GM11168 (cell line): ENCODE results near the gene BLTP2.
"Not testable (repeated sequence)": the region's sequence is repeated elsewhere in the genome, so short reads cannot be mapped to it uniquely, and the experiment has no call there.

Source experiments
- in situ Hi-C: fragments of 300-500 bp; cut with MboI; formaldehyde crosslinking; loops from one replicate; pipeline ENCODE4 v1.12.0; 2022; ENCODE audit warnings: low sequenced_read_pairs; ENCODE audit not compliant: unreplicated experiment

BLTP2 gene

GRCh38 chr17:28648698-28649097 is 3.7 kb upstream of the BLTP2 start:
- in situ Hi-C loops: no loop called here

DNA sequence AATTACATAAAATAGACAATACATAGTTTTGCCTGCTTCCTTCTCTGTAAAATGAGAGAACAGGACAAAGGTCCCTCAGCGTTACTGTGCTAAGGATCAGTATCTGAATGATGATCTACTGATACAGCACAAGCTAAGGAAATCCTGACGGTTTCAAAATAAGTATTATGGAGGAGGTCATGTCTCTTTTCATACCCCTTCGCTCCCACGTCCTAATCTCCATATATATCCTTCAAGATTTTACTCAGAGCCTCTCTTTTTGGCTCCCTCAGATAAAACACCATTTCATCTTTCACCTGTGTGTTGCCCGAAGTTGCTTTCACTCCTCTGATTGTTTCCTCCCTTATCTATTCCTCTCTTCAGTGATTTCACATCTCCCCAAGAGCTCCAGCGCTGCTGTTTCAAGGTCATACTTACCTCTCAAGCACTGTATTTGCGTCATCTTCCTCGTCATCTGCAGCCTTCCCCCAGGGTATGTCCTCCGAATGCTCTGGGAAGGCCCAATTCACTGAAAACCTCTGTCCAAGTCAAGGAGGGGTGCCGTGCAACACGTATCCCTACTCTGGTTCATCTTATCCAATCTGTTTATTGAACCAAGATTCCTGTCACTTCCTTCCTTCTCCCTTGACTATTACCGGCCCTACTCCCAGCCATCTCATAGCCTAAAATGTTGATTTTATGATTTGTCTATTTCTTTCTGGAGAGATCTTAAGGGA is 1.2 kb upstream of the BLTP2 start:
- in situ Hi-C loops: no loop called here

DNA sequence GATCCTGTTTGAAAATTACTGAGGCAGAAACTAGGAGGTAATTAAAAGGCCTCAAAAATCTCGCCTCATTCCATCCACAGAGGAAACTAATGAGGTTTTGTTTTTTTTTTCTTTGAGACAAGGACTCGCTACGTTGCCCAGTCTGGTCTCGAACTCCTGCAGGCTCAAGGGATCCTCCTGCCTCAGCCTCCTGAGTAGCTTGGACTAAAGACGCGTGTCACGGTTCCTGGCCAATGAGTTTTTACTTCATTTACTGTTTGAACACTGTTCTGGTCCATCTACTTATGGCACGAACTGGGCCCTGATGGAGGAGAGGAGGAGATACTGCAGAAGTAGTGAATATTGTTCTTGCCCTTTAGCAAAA is 600 bp upstream of the BLTP2 start:
- in situ Hi-C loops: no loop called here

DNA sequence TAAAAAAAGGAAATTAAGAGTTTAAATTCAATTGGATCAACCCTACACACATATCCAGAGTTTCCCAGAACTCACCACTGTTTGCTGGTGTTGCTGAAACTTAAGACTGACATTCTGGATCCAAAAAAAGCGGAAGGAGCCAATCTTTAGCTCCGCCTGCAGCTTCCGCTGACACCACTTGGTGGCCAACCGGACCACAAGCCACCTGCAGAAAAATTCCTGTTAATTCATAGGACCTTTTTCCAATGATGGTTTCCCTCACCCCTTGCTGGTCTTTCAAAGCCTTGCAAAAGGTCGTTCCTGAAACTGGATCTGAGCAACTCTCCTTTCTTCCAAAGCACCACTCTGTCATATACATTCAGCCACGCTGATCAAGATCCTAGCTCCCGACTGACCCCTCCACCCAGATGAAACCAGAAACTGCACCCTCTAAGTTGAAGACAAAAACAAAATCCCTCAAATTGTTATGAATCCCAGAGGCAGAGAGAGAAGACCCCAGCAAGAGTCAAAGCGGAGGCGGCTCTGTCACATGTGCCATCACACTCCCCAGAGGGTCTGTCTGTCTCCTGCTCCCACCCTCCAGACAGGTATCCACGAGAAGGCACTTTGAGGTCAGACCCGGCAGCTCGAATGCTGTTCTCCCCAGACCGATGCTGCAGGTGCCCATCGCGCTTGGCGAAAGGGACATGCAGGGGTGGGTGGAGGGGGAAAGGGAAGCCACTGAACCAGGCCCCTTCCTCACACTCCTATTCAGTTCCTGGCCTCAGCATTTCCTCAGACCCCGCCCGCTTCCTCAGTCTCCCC is 773 bp downstream of the BLTP2 start:
- in situ Hi-C loops: no loop called here

GRCh38 chr17:28641579-28641978 is 3.4 kb downstream of the BLTP2 start:
- in situ Hi-C loops: no loop called here

DNA sequence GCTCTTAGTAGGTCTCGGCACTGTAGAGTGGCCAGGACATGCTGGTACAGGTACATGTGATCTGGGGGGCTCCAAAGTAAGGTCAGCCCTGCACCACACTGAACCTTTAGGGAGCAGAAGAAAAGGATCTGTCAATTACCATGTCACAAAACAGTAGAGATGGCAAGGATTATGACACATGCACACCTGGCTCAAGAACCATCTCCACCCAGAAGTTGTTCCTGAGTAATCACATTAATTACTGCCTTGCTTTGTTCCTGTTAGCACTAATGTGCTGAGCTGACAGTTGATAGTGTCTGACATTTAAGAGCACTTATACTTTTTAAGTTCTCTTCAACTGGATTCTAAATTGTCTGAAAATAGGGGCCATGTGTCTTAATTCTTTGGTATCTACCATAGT is 9.5 kb downstream of the BLTP2 start:
- in situ Hi-C loops: no loop called here

- in situ Hi-C loops: no loop called here
Observed at GRCh38 chr17:28634206-28634865, 10.6 kb downstream of the BLTP2 start.

DNA sequence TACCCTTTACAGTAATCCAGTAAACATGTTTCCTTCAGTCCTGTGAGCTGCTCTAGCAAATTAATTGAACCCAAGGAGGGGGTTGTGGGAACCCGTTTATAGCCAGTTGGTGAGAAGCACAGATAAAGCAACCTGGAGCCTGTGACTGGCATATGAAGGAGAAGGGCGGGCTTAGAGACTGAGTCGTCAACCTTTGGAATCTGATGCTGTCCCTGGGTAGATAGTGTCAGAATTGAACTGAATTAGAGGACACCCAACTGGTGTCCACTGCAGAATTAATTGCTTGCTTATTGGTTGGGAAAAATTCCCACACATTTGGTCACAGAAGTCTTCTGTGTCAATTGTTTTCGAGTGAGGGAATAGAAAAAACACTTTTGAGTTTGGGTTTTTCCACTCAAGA is 18.1 kb downstream of the BLTP2 start:
- in situ Hi-C loops: no loop called here

DNA sequence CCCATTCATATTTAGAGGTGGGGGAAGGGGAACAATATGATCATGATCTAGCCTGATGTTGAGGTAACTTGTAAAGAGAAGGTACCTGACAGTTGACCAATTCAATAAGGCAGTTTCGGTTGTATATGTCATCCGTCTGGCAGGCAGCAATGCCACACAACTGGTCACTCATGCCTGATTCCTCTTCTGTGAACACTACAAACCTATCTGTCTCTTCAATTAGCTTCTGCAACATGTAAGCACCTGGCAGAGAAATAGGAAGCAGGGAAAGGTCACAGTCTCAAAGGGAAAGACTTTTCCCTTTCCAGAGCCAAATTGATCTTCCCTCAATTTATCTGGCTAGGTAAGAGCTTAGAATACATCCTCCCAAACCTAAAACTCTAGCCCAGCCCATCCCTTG is 20.8 kb downstream of the BLTP2 start:
- in situ Hi-C loops: no loop called here

GRCh38 chr17:28623696-28624095 is 21.3 kb downstream of the BLTP2 start:
- in situ Hi-C loops: no loop called here

- in situ Hi-C loops: no loop called here
Observed at GRCh38 chr17:28622186-28622585, 22.8 kb downstream of the BLTP2 start.

DNA sequence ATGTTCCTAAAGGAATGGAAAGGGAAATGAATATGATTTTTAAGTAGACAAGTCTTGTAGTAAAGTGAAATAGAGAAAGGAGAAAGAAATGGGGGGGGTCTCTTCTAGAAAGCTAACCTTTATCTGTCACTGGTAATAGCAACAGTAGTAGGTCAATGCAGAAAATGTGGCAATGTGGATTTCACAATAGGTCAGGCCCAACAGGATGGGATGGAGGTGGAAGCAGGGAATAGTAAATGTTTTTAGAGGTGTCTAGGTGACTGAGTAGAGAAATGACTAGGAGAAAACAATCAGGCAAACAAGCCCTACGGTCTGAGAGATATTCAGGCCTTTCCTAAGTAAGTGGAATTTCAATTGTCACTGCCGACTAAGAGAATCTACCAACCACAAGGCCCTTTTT is 24.9 kb downstream of the BLTP2 start:
- in situ Hi-C loops: no loop called here

GRCh38 chr17:28618464-28618863 is 26.5 kb downstream of the BLTP2 start:
- in situ Hi-C loops: no loop called here

DNA sequence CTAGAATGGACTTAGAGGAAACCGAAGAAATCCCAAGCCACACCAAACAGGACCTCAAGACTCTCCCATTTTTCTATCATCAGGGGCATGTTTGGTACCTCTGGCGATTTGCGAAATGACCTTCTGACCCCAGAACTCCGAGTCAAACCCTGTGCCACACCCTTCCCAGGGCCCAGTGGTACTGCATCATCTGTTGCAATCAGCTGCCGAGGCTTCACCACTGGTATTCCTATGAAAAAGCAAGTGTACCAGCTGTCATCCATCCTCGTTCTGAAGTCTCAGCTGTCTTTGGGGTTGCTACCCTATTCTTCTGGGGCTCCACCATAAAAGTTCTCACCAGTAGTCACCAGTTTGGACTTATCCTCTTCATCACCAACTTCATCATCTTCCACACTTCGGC is 28.7 kb downstream of the BLTP2 start:
- in situ Hi-C loops: no loop called here

DNA sequence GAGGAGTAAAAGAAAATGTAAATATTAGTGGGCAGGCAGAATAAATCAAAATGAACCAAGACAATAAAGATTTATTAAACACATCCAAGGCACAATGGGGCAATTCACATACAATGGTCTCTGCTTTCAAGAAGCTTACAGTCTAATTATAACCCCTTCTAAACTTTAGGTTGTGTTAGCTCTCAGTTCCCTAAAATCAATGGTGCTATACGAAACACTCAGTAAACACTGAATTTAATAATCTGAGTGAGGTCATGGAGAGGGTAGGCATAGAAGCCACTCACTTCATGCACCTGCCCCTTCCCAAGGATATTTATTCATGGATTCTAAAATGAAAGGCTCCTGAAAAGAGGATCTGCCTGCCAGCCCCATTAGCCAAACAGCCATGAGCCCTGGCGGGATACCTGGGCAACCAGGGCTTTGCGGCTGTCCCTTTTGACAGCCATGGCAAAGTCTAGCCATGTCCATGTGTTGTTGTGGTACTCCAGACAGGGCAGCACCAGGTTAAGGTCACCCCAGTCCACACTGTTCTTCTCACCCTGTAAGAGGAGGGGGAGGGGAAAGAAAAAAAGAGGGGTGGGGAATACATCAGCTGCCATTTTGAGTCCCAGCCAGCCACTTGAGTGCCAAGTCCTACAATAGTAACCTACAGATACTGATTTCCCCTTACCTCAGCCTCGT is 29.6 kb downstream of the BLTP2 start:
- in situ Hi-C loops: no loop called here

GRCh38 chr17:28613931-28614381 is 31.0 kb downstream of the BLTP2 start, which contains the start of gene RSKR:
Gene RSKR (minus strand): TSS chr17:28614185. CDS start chr17:28614161, 24 bp downstream.
- in situ Hi-C loops: no loop called here

GRCh38 chr17:28612936-28613872 is 31.8 kb downstream of the BLTP2 start:
- in situ Hi-C loops: no loop called here

DNA sequence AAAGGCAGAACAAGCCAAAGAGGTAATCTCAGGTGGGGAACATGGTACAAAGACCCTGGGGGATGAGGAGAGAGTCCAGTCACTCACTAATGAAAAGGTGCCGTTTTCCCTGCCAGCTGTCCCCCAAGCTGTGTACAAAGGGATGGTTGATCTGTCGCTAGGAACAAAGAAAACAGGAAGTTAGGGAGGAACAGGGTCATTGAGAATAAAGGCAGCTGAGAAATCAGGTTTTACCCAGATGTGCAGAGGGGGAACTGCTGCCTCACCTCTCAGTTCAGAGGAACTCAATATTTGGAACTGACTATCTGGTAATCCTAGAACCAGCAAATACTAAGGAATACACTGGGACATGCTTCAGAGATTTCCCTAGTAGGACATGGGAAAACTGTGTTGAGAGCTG is 32.4 kb downstream of the BLTP2 start:
- in situ Hi-C loops: no loop called here

GRCh38 chr17:28610376-28610775 is 34.6 kb downstream of the BLTP2 start:
- in situ Hi-C loops: no loop called here

DNA sequence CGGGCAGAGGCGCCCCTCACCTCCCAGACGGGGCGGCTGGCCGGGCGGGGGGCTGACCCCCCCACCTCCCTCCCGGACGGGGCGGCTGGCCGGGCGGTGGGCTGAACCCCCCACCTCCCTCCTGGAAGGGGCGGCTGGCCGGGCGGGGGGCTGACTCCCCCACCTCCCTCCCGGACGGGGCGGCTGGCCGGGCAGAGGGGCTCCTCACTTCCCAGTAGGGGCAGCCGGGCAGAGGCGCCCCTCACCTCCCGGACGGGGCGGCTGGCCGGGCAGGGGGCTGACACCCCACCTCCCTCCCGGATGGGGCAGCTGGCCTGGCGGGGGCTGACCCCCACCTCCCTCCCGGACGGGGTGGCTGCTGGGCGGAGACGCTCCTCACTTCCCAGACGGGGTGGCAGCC is 40.9 kb downstream of the BLTP2 start:
- in situ Hi-C loops: not testable (repeated sequence)
